H1 (cell line): ENCODE measurements around the gene ASF1B. TPM values are rescaled to one million over a fixed set of nuclear protein-coding genes. Genes with fewer than 3 reads are reported as not detected.
A peak's percentile ranks its signal among the peaks of the same experiment; 100 is the strongest.

Source experiments
- ASH2L ChIP-seq: fragments of 200-600, 300-600 bp; sonication (generic); IDR thresholded peaks from one replicate; pipeline ENCODE4 v1.7.1; 2017; ENCODE audit warnings: low read length
- CTCF ChIP-seq, 3 experiments: IDR thresholded peaks; 1 replicate in 2 of 3; 2 replicates in 1 of 3; pipeline versions ENCODE4 v1.5.1 to v1.6.1; 2011; ENCODE audit warnings: low read length in 3 of 3, mild to moderate bottlenecking in 3 of 3, inconsistent platforms in 2 of 3, low read depth in 1 of 3, moderate library complexity in 1 of 3; ENCODE audit not compliant: insufficient read depth in 1 of 3; ENCODE audit errors: control extremely low read depth in 1 of 3
- EGR1 ChIP-seq: IDR thresholded peaks from 2 replicates; pipeline ENCODE4 v1.6.1; 2011; ENCODE audit warnings: low read depth, low read length, borderline replicate concordance
- FOSL1 ChIP-seq: IDR thresholded peaks from 2 replicates; pipeline ENCODE4 v1.6.1; 2011; ENCODE audit warnings: mild to moderate bottlenecking, low read depth, low read length, moderate library complexity; ENCODE audit not compliant: insufficient read depth
- KDM1A ChIP-seq: fragments of 200-600, 300-600 bp; sonication (generic); IDR thresholded peaks from 2 replicates; pipeline ENCODE4 v1.7.1; 2016; ENCODE audit warnings: mild to moderate bottlenecking, low read length, borderline replicate concordance
- KDM5A ChIP-seq: fragments of 200-600 bp; IDR thresholded peaks from 2 replicates; pipeline ENCODE4 v1.7.1; 2012; ENCODE audit warnings: mild to moderate bottlenecking, low read length, inconsistent platforms, mixed read lengths
- MAX ChIP-seq: IDR thresholded peaks from 2 replicates; pipeline ENCODE4 v1.6.1; 2012; ENCODE audit warnings: inconsistent platforms
- NANOG ChIP-seq: IDR thresholded peaks from 2 replicates; pipeline ENCODE4 v1.6.1; 2011; ENCODE audit warnings: low read length, low read depth, mild to moderate bottlenecking, inconsistent platforms; ENCODE audit not compliant: insufficient read depth, poor library complexity, severe bottlenecking
- RAD21 ChIP-seq, 2 experiments: IDR thresholded peaks in 1 of 2; conservative IDR thresholded peaks in 1 of 2; 2 replicates each; pipeline ENCODE4 v1.6.1; 2011; ENCODE audit warnings: low read depth in 2 of 2, low read length in 2 of 2, improper control_type of control experiment in 1 of 2, inconsistent platforms in 1 of 2, mild to moderate bottlenecking in 1 of 2, moderate library complexity in 1 of 2
- RXRA ChIP-seq: IDR thresholded peaks from 2 replicates; pipeline ENCODE4 v1.6.1; 2011; ENCODE audit warnings: low read depth, mild to moderate bottlenecking, low read length, moderate library complexity; ENCODE audit not compliant: insufficient read depth
- SAP30 ChIP-seq: fragments of 300-600 bp; sonication (generic); IDR thresholded peaks from 2 replicates; pipeline ENCODE4 v1.7.1; 2012; ENCODE audit warnings: low read length, moderate library complexity, mild to moderate bottlenecking, inconsistent platforms; ENCODE audit not compliant: insufficient read depth, insufficient replicate concordance
- polyA plus RNA-seq, 7 experiments: library from polyadenylated mRNA; depleted of rRNA in 3 of 7; stranded (reverse) in 5 of 7; unstranded in 2 of 7; fragments of >200 nt in 5 of 7; fragments of 200-250 nt in 2 of 7; gene quantifications; 1 replicate in 5 of 7; 2 replicates in 1 of 7; 4 replicates in 1 of 7; pipeline versions ENCODE4 v1.2.1 to v1.2.3, GENCODE V29; 2011 to 2013; ENCODE audit warnings: missing spikeins in 2 of 7, mixed read lengths in 2 of 7
- total RNA-seq: library from RNA; stranded (reverse); fragmentation: NEBNext Ultra II Directional; extraction: Animal tissue kit (Norgen Biotek cat#: 25700); gene quantifications from 2 replicates; pipeline ENCODE4 v1.2.1, GENCODE V29; 2021

ASF1B gene
- total and polyA plus RNA-seq, 2 of the 8 experiments (the other 6 are each of a cell fraction or from before 2014, with no cell fraction given): 32.6 to 59.2 TPM

- TF ChIP-seq NANOG: no peak
- TF ChIP-seq EGR1: no peak
- no peak for TF ChIP-seq ASH2L
- 0 out of 2 replicates have a peak, but pooled peaks have one; percentile 72 for TF ChIP-seq FOSL1
- no peak for TF ChIP-seq SAP30
- no peak for TF ChIP-seq RXRA
- peak; percentile 88 for TF ChIP-seq KDM1A
- TF ChIP-seq MAX: no peak
- TF ChIP-seq CTCF (IDR thresholded peaks at IDR 0.05; ENCODE audit: control extremely low read depth in 1 of 3, insufficient read depth in 1 of 3, low read depth in 1 of 3, low read length in 3 of 3): peak; percentile 54 to 68 (median 61)
- TF ChIP-seq KDM5A: no peak
- TF ChIP-seq RAD21 (IDR thresholded peaks at IDR 0.05 in 1 of 2, conservative IDR thresholded peaks at IDR 0.05 in 1 of 2; ENCODE audit: low read depth in 2 of 2, low read length in 2 of 2): no peak; a peak in 1 of 4 replicates
Measured at GRCh38 chr19:14113762-14114414, 22.5 kb downstream of the ASF1B start (continued).
